ENCODE results near the gene STOX2. TPM values are rescaled to one million over a fixed set of nuclear protein-coding genes. Genes with fewer than 3 reads are reported as not detected.

The STOX2 gene
- total and polyA plus RNA-seq, 2 donors (not counting 3 experiments of a cell fraction or from before 2014, with no cell fraction given): 0.03 to 0.24 TPM

GRCh38 chr4:184062769-184063168 lies 157.7 kb downstream of the STOX2 start:
- Histone ChIP-seq H3K9ac (replicated peaks; ENCODE audit: extremely low read depth, insufficient read depth, low read length) (no peak overlapping the region), H3K27ac (ENCODE audit: insufficient read depth, low read depth, low read length) (no peak overlapping the region), H3K4me3 (replicated peaks in 1 of 3; ENCODE audit: insufficient read depth in 1 of 3, low read depth in 1 of 3, low read length in 3 of 3) (no peak overlapping the region), H3K79me2 (ENCODE audit: control insufficient read depth, insufficient read depth, low read length) (no peaks in the 10 kb centered on the region), H3K27me3 (ENCODE audit: control insufficient read depth in 2 of 2, insufficient read depth in 2 of 2, low read length in 2 of 2) (no peaks in the 10 kb centered on the region), H3K9me1 (replicated peaks; ENCODE audit: control insufficient read depth, extremely low read depth, insufficient read depth, low read length) (no peaks in the 10 kb centered on the region), H3K4me1 (ENCODE audit: control insufficient read depth, extremely low read depth, insufficient read depth, low read length) (no peaks in the 10 kb centered on the region), H3K9me3 (replicated peaks; ENCODE audit: control insufficient read depth, insufficient read depth, low read length) (no peaks in the 10 kb centered on the region), H3K4me2 (ENCODE audit: insufficient read depth, low read length) (no peak overlapping the region), H4K20me1 (replicated peaks; ENCODE audit: control insufficient read depth, extremely low read depth, insufficient read depth, low read length) (no peaks in the 10 kb centered on the region), H2AFZ (ENCODE audit: low read depth, low read length) (no peak overlapping the region), H3K36me3 (ENCODE audit: control insufficient read depth in 2 of 2, extremely low read depth in 1 of 2, insufficient read depth in 2 of 2, low read length in 2 of 2) (no peaks in the 10 kb centered on the region)
- BruUV-seq (replicated peaks): no TSS peak
- ChIA-PET POLR2A (no interaction called here), CTCF (no interaction called here)
- no peak for DNase-seq (ENCODE audit: low read depth, low spot score)
- dilution Hi-C loops (cut with MboI; ENCODE audit: extremely low pct_ligation_motif_present, low sequenced_read_pairs): no loop called here
- no peak for TF ChIP-seq JUN (IDR thresholded peaks at IDR 0.05; ENCODE audit: borderline replicate concordance, insufficient read depth, insufficient read length, low read depth)
- no peak for TF ChIP-seq CTCF (IDR thresholded peaks at IDR 0.05; ENCODE audit: extremely low read depth in 1 of 2, insufficient read depth in 1 of 2, low read depth in 1 of 2, low read length in 2 of 2)
- TF ChIP-seq, protein P1, sequence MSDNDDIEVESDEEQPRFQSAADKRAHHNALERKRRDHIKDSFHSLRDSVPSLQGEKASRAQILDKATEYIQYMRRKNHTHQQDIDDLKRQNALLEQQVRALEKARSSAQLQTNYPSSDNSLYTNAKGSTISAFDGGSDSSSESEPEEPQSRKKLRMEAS (IDR thresholded peaks at IDR 0.05; ENCODE audit: insufficient read depth, insufficient read length): no peak
- TF ChIP-seq POLR2A (IDR thresholded peaks at IDR 0.05; ENCODE audit: low read depth, low read length): no peak
- no peak for TF ChIP-seq FOS (IDR thresholded peaks at IDR 0.05; ENCODE audit: borderline replicate concordance, insufficient read depth, low read length)
- no peak for TF ChIP-seq MYC (IDR thresholded peaks at IDR 0.05; ENCODE audit: low read depth, low read length)
- TF ChIP-seq POLR2AphosphoS5 (IDR thresholded peaks at IDR 0.05; ENCODE audit: insufficient read depth, low read depth, low read length): no peak
- intact Hi-C loops (cut with micrococcal nuclease): no loop called here
- FAIRE-seq: no peak
